MM.1S (cell line): ENCODE data around the gene ASXL1.

Experiments used
- DNase-seq: peaks from one replicate; pipeline ENCODE4 v3.0.0-alpha.2; 2015
- H2AFZ ChIP-seq: fragments of 300-600 bp; sonication (generic); 2 replicates; pipeline ENCODE4 v1.6.0; 2016; ENCODE audit warnings: antibody characterized with exemption, low read length
- H3F3A ChIP-seq: fragments of 300-600 bp; sonication (generic); 2 replicates; pipeline ENCODE4 v1.6.1; 2016; ENCODE audit warnings: mild to moderate bottlenecking, antibody characterized with exemption, low read length, moderate library complexity, mixed read lengths; ENCODE audit not compliant: insufficient read depth
- H3K27ac ChIP-seq: fragments of 300-600 bp; sonication (generic); 2 replicates; pipeline ENCODE4 v1.5.1; 2016; ENCODE audit warnings: mild to moderate bottlenecking, low read length
- H3K27me3 ChIP-seq: fragments of 300-600 bp; sonication (generic); replicated peaks from 2 replicates; pipeline ENCODE4 v1.6.0; 2016; ENCODE audit warnings: low read length; ENCODE audit not compliant: insufficient read depth
- H3K36me3 ChIP-seq: fragments of 300-600 bp; sonication (generic); replicated peaks from 2 replicates; pipeline ENCODE4 v1.6.1; 2016; ENCODE audit warnings: mild to moderate bottlenecking, low read length, mixed read lengths; ENCODE audit not compliant: insufficient read depth
- H3K4me1 ChIP-seq: fragments of 300-600 bp; sonication (generic); 2 replicates; pipeline ENCODE4 v1.6.1; 2016; ENCODE audit warnings: low read length, mixed read lengths
- H3K4me2 ChIP-seq: fragments of 300-600 bp; sonication (generic); 2 replicates; pipeline ENCODE4 v1.6.0; 2016; ENCODE audit warnings: low read depth, low read length
- H3K4me3 ChIP-seq: fragments of 300-600 bp; sonication (generic); 2 replicates; pipeline ENCODE4 v1.5.1; 2016; ENCODE audit warnings: low read length, mixed read lengths
- H3K79me2 ChIP-seq: fragments of 300-600 bp; sonication (generic); 2 replicates; pipeline ENCODE4 v1.6.1; 2016; ENCODE audit warnings: mixed run types, low read length, mixed read lengths
- H3K9ac ChIP-seq: fragments of 300-600 bp; sonication (generic); 2 replicates; pipeline ENCODE4 v1.6.1; 2016; ENCODE audit warnings: low read length, mixed read lengths
- H3K9me2 ChIP-seq: fragments of 300-600 bp; sonication (generic); replicated peaks from 2 replicates; pipeline ENCODE4 v1.6.1; 2016; ENCODE audit warnings: mild to moderate bottlenecking, low read length, mixed read lengths; ENCODE audit not compliant: insufficient read depth
- H3K9me3 ChIP-seq: fragments of 300-600 bp; sonication (generic); replicated peaks from 2 replicates; pipeline ENCODE4 v1.6.1; 2016; ENCODE audit warnings: mild to moderate bottlenecking, low read length, mixed read lengths; ENCODE audit not compliant: insufficient read depth
- H4K20me1 ChIP-seq: fragments of 300-600 bp; sonication (generic); 2 replicates; pipeline ENCODE4 v1.6.1; 2016; ENCODE audit warnings: mild to moderate bottlenecking, low read length, moderate library complexity, mixed read lengths; ENCODE audit not compliant: insufficient read depth
- CTCF ChIP-seq: fragments of 300-600 bp; sonication (generic); IDR thresholded peaks from 2 replicates; pipeline ENCODE4 v1.5.1; 2016; ENCODE audit warnings: antibody characterized with exemption, low read length, mixed read lengths
- EZH2 ChIP-seq: fragments of 300-600 bp; sonication (generic); optimal IDR thresholded peaks from 2 replicates; pipeline ENCODE3; 2017; ENCODE audit warnings: low read depth, mild to moderate bottlenecking, antibody characterized with exemption, low read length, mixed read lengths
- EZH2phosphoT487 ChIP-seq: fragments of 300-600 bp; sonication (generic); IDR thresholded peaks from 2 replicates; pipeline ENCODE4 v1.6.1; 2018; ENCODE audit warnings: antibody characterized with exemption, low read length

Gene ASXL1

GRCh38 chr20:32315399-32315798, 42.7 kb upstream of the ASXL1 start:
- no peak for DNase-seq
- Histone ChIP-seq H3K9me3 (no peaks in the 10 kb centered on the region), H3K4me1 (no peaks in the 10 kb centered on the region), H3K27ac (no peak overlapping the region), H3K9ac (no peak overlapping the region), H4K20me1 (no peaks in the 10 kb centered on the region), H2AFZ (no peak overlapping the region), H3K4me3 (no peak overlapping the region), H3K27me3 (no peaks in the 10 kb centered on the region), H3K4me2 (no peak overlapping the region), H3K79me2 (no peaks in the 10 kb centered on the region), H3F3A (no peaks in the 10 kb centered on the region), H3K36me3 (no peaks in the 10 kb centered on the region; the same call in 1 of the 2 replicates), H3K9me2 (no peaks in the 10 kb centered on the region)
- TF ChIP-seq EZH2 (no peak), CTCF (no peak), EZH2phosphoT487 (no peak)

GRCh38 chr20:32315891-32316290, 42.2 kb upstream of the ASXL1 start:
- Histone ChIP-seq H3K9ac (no peak overlapping the region), H3K9me2 (no peaks in the 10 kb centered on the region), H3K9me3 (no peaks in the 10 kb centered on the region)

GRCh38 chr20:32316667-32317066, 41.5 kb upstream of the ASXL1 start:
- H3K27ac ChIP-seq = no peak overlapping the region

More at GRCh38 chr20:32315891-32316290, 42.2 kb upstream of the ASXL1 start:
- H3K4me2 ChIP-seq = no peak overlapping the region
- no peak overlapping the region for H2AFZ ChIP-seq
- H3K36me3 ChIP-seq = no peaks in the 10 kb centered on the region; the same call in 1 of the 2 replicates
- H3K27me3 ChIP-seq = no peaks in the 10 kb centered on the region
- no peaks in the 10 kb centered on the region for H3K4me1 ChIP-seq
- TF ChIP-seq EZH2phosphoT487 (no peak), CTCF (no peak), EZH2 (no peak)
- H4K20me1 ChIP-seq = no peaks in the 10 kb centered on the region
- no peaks in the 10 kb centered on the region for H3K79me2 ChIP-seq
- no peaks in the 10 kb centered on the region for H3F3A ChIP-seq
- H3K4me3 ChIP-seq = no peak overlapping the region
- no peak for DNase-seq
- no peak overlapping the region for H3K27ac ChIP-seq

More at GRCh38 chr20:32316667-32317066, 41.5 kb upstream of the ASXL1 start:
- Histone ChIP-seq H3K27me3 (no peaks in the 10 kb centered on the region), H2AFZ (no peak overlapping the region), H3K9me3 (no peaks in the 10 kb centered on the region), H3K4me3 (no peak overlapping the region), H3K9me2 (no peaks in the 10 kb centered on the region), H3K4me1 (no peaks in the 10 kb centered on the region), H3K79me2 (no peaks in the 10 kb centered on the region), H4K20me1 (no peaks in the 10 kb centered on the region), H3K9ac (no peak overlapping the region), H3K36me3 (no peaks in the 10 kb centered on the region; the same call in 1 of the 2 replicates), H3K4me2 (no peak overlapping the region), H3F3A (no peaks in the 10 kb centered on the region)
- TF ChIP-seq EZH2phosphoT487 (no peak), CTCF (no peak), EZH2 (no peak)
- DNase-seq = no peak
